ENCODE results near the gene UGDH. TPM values are rescaled to one million over a fixed set of nuclear protein-coding genes. Genes with fewer than 3 reads are reported as not detected.

The UGDH gene
- total RNA-seq, 3 donors from 2014 or later: 21.6 to 26.2 (median 23.2) TPM

GRCh38 chr4:39495446-39496213 lies 31.6 kb downstream of the UGDH start:
- no peak for DNase-seq
- Mint-ChIP-seq H3K4me3 (no peak overlapping the region), H3K4me1 (ENCODE audit: low read depth) (no peaks in the 10 kb centered on the region), H3K36me3 (ENCODE audit: insufficient read depth) (peaks cover 4% of the 10 kb centered on the region), H3K27me3 (ENCODE audit: low read depth) (no peaks in the 10 kb centered on the region), H3K9me3 (no peaks in the 10 kb centered on the region)
- ATAC-seq: no peak

- ATAC-seq (no peak), DNase-seq (no peak)
- no peak overlapping the region for H3K4me3 Mint-ChIP-seq
- no peaks in the 10 kb centered on the region for H3K9me3 Mint-ChIP-seq
- peaks cover 1% of the 10 kb centered on the region for H3K36me3 Mint-ChIP-seq (ENCODE audit: insufficient read depth)
- H3K4me1 Mint-ChIP-seq (ENCODE audit: low read depth): no peaks in the 10 kb centered on the region
- H3K27me3 Mint-ChIP-seq (ENCODE audit: low read depth): no peaks in the 10 kb centered on the region
Measured at GRCh38 chr4:39494354-39494753, 32.9 kb downstream of the UGDH start.

GRCh38 chr4:39490322-39490721 lies 36.9 kb downstream of the UGDH start:
- DNase-seq: no peak
- Mint-ChIP-seq H3K36me3 (ENCODE audit: insufficient read depth) (no peaks in the 10 kb centered on the region), H3K9me3 (no peaks in the 10 kb centered on the region), H3K4me3 (no peak overlapping the region), H3K4me1 (ENCODE audit: low read depth) (no peaks in the 10 kb centered on the region), H3K27me3 (ENCODE audit: low read depth) (no peaks in the 10 kb centered on the region)
- no peak for ATAC-seq

- Mint-ChIP-seq H3K36me3 (ENCODE audit: insufficient read depth) (no peaks in the 10 kb centered on the region), H3K4me3 (no peak overlapping the region), H3K4me1 (ENCODE audit: low read depth) (no peaks in the 10 kb centered on the region), H3K9me3 (peaks cover 9% of the 10 kb centered on the region), H3K27me3 (ENCODE audit: low read depth) (no peaks in the 10 kb centered on the region)
- DNase-seq: no peak
- ATAC-seq: no peak
Measured at GRCh38 chr4:39486221-39486804, 40.9 kb downstream of the UGDH start.

GRCh38 chr4:39484582-39485272 lies 42.5 kb downstream of the UGDH start:
- Mint-ChIP-seq H3K4me3 (no peak overlapping the region), H3K4me1 (ENCODE audit: low read depth) (no peaks in the 10 kb centered on the region), H3K27me3 (ENCODE audit: low read depth) (no peaks in the 10 kb centered on the region), H3K9me3 (peaks cover 9% of the 10 kb centered on the region), H3K36me3 (ENCODE audit: insufficient read depth) (no peaks in the 10 kb centered on the region)
- DNase-seq (no peak), ATAC-seq (no peak)

GRCh38 chr4:39480902-39481695 lies 46.1 kb downstream of the UGDH start:
- ATAC-seq (no peak), DNase-seq (no peak)
- Mint-ChIP-seq H3K9me3 (peaks cover 9% of the 10 kb centered on the region), H3K27me3 (ENCODE audit: low read depth) (no peaks in the 10 kb centered on the region), H3K36me3 (ENCODE audit: insufficient read depth) (peaks cover 6% of the 10 kb centered on the region), H3K4me3 (no peak overlapping the region), H3K4me1 (ENCODE audit: low read depth) (no peaks in the 10 kb centered on the region)

- Mint-ChIP-seq H3K4me1 (ENCODE audit: low read depth) (no peaks in the 10 kb centered on the region), H3K27me3 (ENCODE audit: low read depth) (no peaks in the 10 kb centered on the region), H3K9me3 (peaks cover 9% of the 10 kb centered on the region), H3K36me3 (ENCODE audit: insufficient read depth) (peaks cover 6% of the 10 kb centered on the region), H3K4me3 (no peak overlapping the region)
- ATAC-seq: no peak
- DNase-seq: no peak
Measured at GRCh38 chr4:39480251-39480650, 47.0 kb downstream of the UGDH start.

- Mint-ChIP-seq H3K36me3 (ENCODE audit: insufficient read depth) (peaks cover 12% of the 10 kb centered on the region), H3K4me3 (no peak overlapping the region), H3K9me3 (no peaks in the 10 kb centered on the region), H3K4me1 (ENCODE audit: low read depth) (no peaks in the 10 kb centered on the region), H3K27me3 (ENCODE audit: low read depth) (no peaks in the 10 kb centered on the region)
- DNase-seq (no peak), ATAC-seq (no peak)
Measured at GRCh38 chr4:39476187-39476895, 50.9 kb downstream of the UGDH start.

GRCh38 chr4:39472396-39472795 lies 54.8 kb downstream of the UGDH start:
- peaks cover 12% of the 10 kb centered on the region for H3K36me3 Mint-ChIP-seq (ENCODE audit: insufficient read depth)
- ATAC-seq (no peak), DNase-seq (no peak)
- H3K9me3 Mint-ChIP-seq: no peaks in the 10 kb centered on the region
- H3K4me3 Mint-ChIP-seq: no peak overlapping the region
- H3K27me3 Mint-ChIP-seq (ENCODE audit: low read depth): no peaks in the 10 kb centered on the region
- peaks cover 4% of the 10 kb centered on the region for H3K4me1 Mint-ChIP-seq (ENCODE audit: low read depth)

- peaks cover 11% of the 10 kb centered on the region for H3K36me3 Mint-ChIP-seq (ENCODE audit: insufficient read depth)
- H3K27me3 Mint-ChIP-seq (ENCODE audit: low read depth): no peaks in the 10 kb centered on the region
- no peak for ATAC-seq
- H3K4me1 Mint-ChIP-seq (ENCODE audit: low read depth): peaks cover 4% of the 10 kb centered on the region
- no peaks in the 10 kb centered on the region for H3K9me3 Mint-ChIP-seq
- no peak overlapping the region for H3K4me3 Mint-ChIP-seq
- no peak for DNase-seq
Measured at GRCh38 chr4:39470402-39470801, 56.8 kb downstream of the UGDH start.

- H3K4me3 Mint-ChIP-seq: no peak overlapping the region
- ATAC-seq: peak; percentile 60 to 65
- peaks cover 17% of the 10 kb centered on the region for H3K36me3 Mint-ChIP-seq (ENCODE audit: insufficient read depth)
- no peaks in the 10 kb centered on the region for H3K9me3 Mint-ChIP-seq
- DNase-seq: no peak
- no peaks in the 10 kb centered on the region for H3K27me3 Mint-ChIP-seq (ENCODE audit: low read depth)
- H3K4me1 Mint-ChIP-seq (ENCODE audit: low read depth): peaks cover 4% of the 10 kb centered on the region
Measured at GRCh38 chr4:39469429-39470077, 57.7 kb downstream of the UGDH start.

GRCh38 chr4:39467464-39467863 lies 59.8 kb downstream of the UGDH start:
- Mint-ChIP-seq H3K9me3 (no peaks in the 10 kb centered on the region), H3K27me3 (ENCODE audit: low read depth) (no peaks in the 10 kb centered on the region), H3K4me1 (ENCODE audit: low read depth) (peaks cover 4% of the 10 kb centered on the region), H3K36me3 (ENCODE audit: insufficient read depth) (peaks cover 19% of the 10 kb centered on the region), H3K4me3 (no peak overlapping the region)
- DNase-seq (no peak), ATAC-seq (no peak)

- no peak overlapping the region for H3K4me3 Mint-ChIP-seq
Measured at GRCh38 chr4:39466747-39467146, 60.5 kb downstream of the UGDH start.

More at GRCh38 chr4:39466747-39467146, 60.5 kb downstream of the UGDH start:
- no peaks in the 10 kb centered on the region for H3K9me3 Mint-ChIP-seq
- no peak for ATAC-seq
- H3K4me1 Mint-ChIP-seq (ENCODE audit: low read depth): peaks cover 4% of the 10 kb centered on the region
- no peak for DNase-seq
- peaks cover 15% of the 10 kb centered on the region for H3K36me3 Mint-ChIP-seq (ENCODE audit: insufficient read depth)
- no peaks in the 10 kb centered on the region for H3K27me3 Mint-ChIP-seq (ENCODE audit: low read depth)

All from activated T-cell treated with anti-CD3 and anti-CD28 coated beads, Interleukin-2, amount 50 U/mL, for 4 hours (primary cell).